Activated B cell treated with CpG ODN at 0.5 μM for 24 hours (primary cell): ENCODE measurements around the gene ST6GAL1. TPM values are rescaled to one million over a fixed set of nuclear protein-coding genes. Genes with fewer than 3 reads are reported as not detected.

ENCODE experiments used
- ATAC-seq: fragments of 200-7000 bp; cut with Tn5 transposase; one replicate; pipeline ENCODE4 v1.10.0; 2021; ENCODE audit warnings: low read depth, mild to moderate bottlenecking, moderate library complexity
- CTCF ChIA-PET: fragments of 350-600 bp; sonication (Branson Sonifier 250); formaldehyde crosslinking; loops from one replicate; lab custom pipeline; 2021; ENCODE audit warnings: antibody characterized with exemption; lab: Charles Lee
- POLR2A ChIA-PET: fragments of 350-600 bp; sonication (Branson Sonifier 250); formaldehyde crosslinking; loops from one replicate; lab custom pipeline; 2021; ENCODE audit warnings: antibody characterized with exemption; lab: Charles Lee
- DNase-seq: peaks from one replicate; pipeline ENCODE4 v3.0.0; 2022
- H3K27ac Mint-ChIP-seq: one replicate; pipeline ENCODE4 v1.8.0; 2020; ENCODE audit warnings: mixed read lengths
- H3K27me3 Mint-ChIP-seq: one replicate; pipeline ENCODE4 v1.8.0; 2021; ENCODE audit warnings: mixed read lengths
- H3K36me3 Mint-ChIP-seq: one replicate; pipeline ENCODE4 v1.8.0; 2021; ENCODE audit warnings: low read depth, mixed read lengths
- H3K4me1 Mint-ChIP-seq: one replicate; pipeline ENCODE4 v1.8.0; 2021; ENCODE audit warnings: mixed read lengths
- H3K4me3 Mint-ChIP-seq: one replicate; pipeline ENCODE4 v1.8.0; 2020; ENCODE audit warnings: mild to moderate bottlenecking, mixed read lengths
- H3K9me3 Mint-ChIP-seq: one replicate; pipeline ENCODE4 v1.8.0; 2020; ENCODE audit warnings: mixed read lengths
- CTCF ChIP-seq: fragments of 200-600 bp; IDR thresholded peaks from one replicate; pipeline ENCODE4 v1.8.0; 2022; ENCODE audit warnings: antibody characterized with exemption, mild to moderate bottlenecking
- intact Hi-C: fragments of 100-400 bp; cut with micrococcal nuclease; formaldehyde crosslinking; loops from one replicate; pipeline ENCODE4 v1.15.1; 2024
- total RNA-seq: library from RNA; stranded (reverse); gene quantifications from 2 replicates; pipeline ENCODE4 v1.2.3, GENCODE V29; 2022

ST6GAL1 gene
- total RNA-seq, 1 donor from 2014 or later: 328 TPM

GRCh38 chr3:186895406-186895805 is 34.9 kb upstream of the ST6GAL1 start:
- ChIA-PET CTCF (interaction anchor here (0.7 kb wide), 1 partner anchor 46 kb away, joined by 3 read pairs; no protein-coding TSS in a partner anchor), POLR2A (no interaction called here)
- Mint-ChIP-seq H3K27ac (no peak overlapping the region), H3K4me3 (no peak overlapping the region), H3K36me3 (no peaks in the 10 kb centered on the region), H3K9me3 (no peaks in the 10 kb centered on the region), H3K4me1 (peaks cover 11% of the 10 kb centered on the region), H3K27me3 (no peaks in the 10 kb centered on the region)
- ATAC-seq: no peak
- DNase-seq: no peak
- intact Hi-C loops: no loop called here
- no peak for TF ChIP-seq CTCF

- Mint-ChIP-seq H3K4me1 (peaks cover 17% of the 10 kb centered on the region), H3K36me3 (no peaks in the 10 kb centered on the region), H3K4me3 (no peak overlapping the region), H3K27me3 (no peaks in the 10 kb centered on the region), H3K9me3 (no peaks in the 10 kb centered on the region), H3K27ac (no peak overlapping the region)
- DNase-seq (no peak), ATAC-seq (no peak)
- ChIA-PET CTCF (interaction anchor here (0.7 kb wide), 1 partner anchor 47 kb away, joined by 3 read pairs; no protein-coding TSS in a partner anchor), POLR2A (no interaction called here)
- intact Hi-C loops: no loop called here
- TF ChIP-seq CTCF: no peak
These were observed 34.3 kb upstream of the ST6GAL1 start for GRCh38 chr3:186896006-186896405.

GRCh38 chr3:186896875-186897274 is 33.5 kb upstream of the ST6GAL1 start:
- no peaks in the 10 kb centered on the region for H3K9me3 Mint-ChIP-seq
- POLR2A ChIA-PET: no interaction called here

GRCh38 chr3:186901135-186901734 is 29.1 kb upstream of the ST6GAL1 start:
- Mint-ChIP-seq H3K27ac (peak overlapping the region; percentile 80), H3K4me1 (peaks cover 34% of the 10 kb centered on the region), H3K27me3 (no peaks in the 10 kb centered on the region), H3K9me3 (peaks cover 7% of the 10 kb centered on the region), H3K36me3 (peaks cover 16% of the 10 kb centered on the region), H3K4me3 (no peak overlapping the region)
- intact Hi-C loops: no loop called here
- CTCF ChIA-PET: interaction anchor here (1.2 kb wide), 1 partner anchor 52 kb away, joined by 4 read pairs; no protein-coding TSS in a partner anchor
- TF ChIP-seq CTCF: no peak
- no peak for DNase-seq
- ATAC-seq: peak; percentile 68
- POLR2A ChIA-PET: interaction anchor here (2.7 kb wide), 1 partner anchor 30 kb away, joined by 9 read pairs; no protein-coding TSS in a partner anchor

More at GRCh38 chr3:186896875-186897274, 33.5 kb upstream of the ST6GAL1 start:
- intact Hi-C loops: no loop called here
- H3K27me3 Mint-ChIP-seq: no peaks in the 10 kb centered on the region
- ATAC-seq: no peak
- DNase-seq: no peak
- H3K27ac Mint-ChIP-seq: no peak overlapping the region
- no peaks in the 10 kb centered on the region for H3K36me3 Mint-ChIP-seq
- H3K4me1 Mint-ChIP-seq: peaks cover 24% of the 10 kb centered on the region
- TF ChIP-seq CTCF: no peak
- CTCF ChIA-PET: no interaction called here
- no peak overlapping the region for H3K4me3 Mint-ChIP-seq

GRCh38 chr3:186902154-186902553 is 28.2 kb upstream of the ST6GAL1 start:
- Mint-ChIP-seq H3K27ac (no peak overlapping the region), H3K4me3 (no peak overlapping the region), H3K9me3 (peaks cover 15% of the 10 kb centered on the region), H3K4me1 (peaks cover 36% of the 10 kb centered on the region), H3K27me3 (no peaks in the 10 kb centered on the region), H3K36me3 (peaks cover 25% of the 10 kb centered on the region)
- no peak for ATAC-seq
- ChIA-PET CTCF (interaction anchor here (0.7 kb wide), 1 partner anchor 155 kb away, joined by 3 read pairs; no protein-coding TSS in a partner anchor), POLR2A (interaction anchor here (0.7 kb wide), 1 partner anchor 1296 kb away, joined by 3 read pairs; no protein-coding TSS in a partner anchor)
- intact Hi-C loops: no loop called here
- TF ChIP-seq CTCF: no peak
- DNase-seq: no peak
